HEK293 (cell line): Measurements from ENCODE around the gene ALG5.

ENCODE experiments used
- CTCF ChIP-seq: fragments of 450-650 bp; formaldehyde crosslinking; IDR thresholded peaks from 2 replicates; pipeline ENCODE4 v1.5.1; 2016; ENCODE audit warnings: missing biosample characterization, missing genetic modification characterization
- GLIS2 ChIP-seq: fragments of 450-650 bp; formaldehyde crosslinking; IDR thresholded peaks from 2 replicates; pipeline ENCODE4 v1.5.1; 2016; ENCODE audit warnings: missing biosample characterization, missing genetic modification characterization
- PRDM10 ChIP-seq: fragments of 450-650 bp; formaldehyde crosslinking; IDR thresholded peaks from 2 replicates; pipeline ENCODE4 v1.5.1; 2016; ENCODE audit warnings: missing biosample characterization, missing genetic modification characterization
- PRDM2 ChIP-seq: fragments of 450-650 bp; formaldehyde crosslinking; IDR thresholded peaks from 2 replicates; pipeline ENCODE4 v1.5.1; 2016; ENCODE audit warnings: missing biosample characterization, missing genetic modification characterization, borderline replicate concordance
- SALL2 ChIP-seq: fragments of 450-650 bp; formaldehyde crosslinking; IDR thresholded peaks from 2 replicates; pipeline ENCODE4 v1.5.0; 2017; ENCODE audit warnings: missing biosample characterization, mild to moderate bottlenecking, missing genetic modification characterization, borderline replicate concordance
- TRIM28 ChIP-seq: IDR thresholded peaks from 2 replicates; pipeline ENCODE4 v1.6.1; 2011; ENCODE audit warnings: low read length, control low read depth, borderline replicate concordance
- ZBTB17 ChIP-seq: fragments of 450-650 bp; formaldehyde crosslinking; IDR thresholded peaks from 2 replicates; pipeline ENCODE4 v1.5.1; 2016; ENCODE audit warnings: missing biosample characterization, missing genetic modification characterization
- ZBTB21 ChIP-seq: fragments of 450-650 bp; formaldehyde crosslinking; IDR thresholded peaks from 2 replicates; pipeline ENCODE4 v1.5.1; 2017; ENCODE audit warnings: missing biosample characterization, missing genetic modification characterization
- ZBTB8A ChIP-seq: fragments of 450-650 bp; formaldehyde crosslinking; IDR thresholded peaks from 2 replicates; pipeline ENCODE4 v1.5.1; 2016; ENCODE audit warnings: missing biosample characterization, missing genetic modification characterization
- ZNF10 ChIP-seq: fragments of 450-650 bp; formaldehyde crosslinking; IDR thresholded peaks from 2 replicates; pipeline ENCODE4 v1.5.1; 2017; ENCODE audit warnings: missing biosample characterization, missing genetic modification characterization
- ZNF155 ChIP-seq: fragments of 450-650 bp; formaldehyde crosslinking; IDR thresholded peaks from 2 replicates; pipeline ENCODE4 v1.5.1; 2016; ENCODE audit warnings: missing biosample characterization, missing genetic modification characterization
- ZNF214 ChIP-seq: fragments of 450-650 bp; formaldehyde crosslinking; IDR thresholded peaks from 2 replicates; pipeline ENCODE4 v1.5.1; 2017; ENCODE audit warnings: missing biosample characterization, mild to moderate bottlenecking, missing genetic modification characterization, borderline replicate concordance
- ZNF280D ChIP-seq: fragments of 450-650 bp; formaldehyde crosslinking; IDR thresholded peaks from 2 replicates; pipeline ENCODE4 v1.5.1; 2016; ENCODE audit warnings: missing biosample characterization, missing genetic modification characterization
- ZNF350 ChIP-seq: fragments of 450-650 bp; formaldehyde crosslinking; IDR thresholded peaks from 2 replicates; pipeline ENCODE4 v1.5.0; 2017; ENCODE audit warnings: missing biosample characterization, mild to moderate bottlenecking, missing genetic modification characterization
- ZNF521 ChIP-seq: fragments of 450-650 bp; formaldehyde crosslinking; IDR thresholded peaks from 2 replicates; pipeline ENCODE4 v1.5.1; 2017; ENCODE audit warnings: missing biosample characterization, mild to moderate bottlenecking, missing genetic modification characterization
- ZNF558 ChIP-seq: fragments of 450-650 bp; formaldehyde crosslinking; IDR thresholded peaks from 2 replicates; pipeline ENCODE4 v1.5.1; 2016; ENCODE audit warnings: missing biosample characterization, missing genetic modification characterization
- ZNF585B ChIP-seq: fragments of 450-650 bp; formaldehyde crosslinking; IDR thresholded peaks from 2 replicates; pipeline ENCODE4 v1.5.1; 2016; ENCODE audit warnings: missing biosample characterization, missing genetic modification characterization
- ZNF596 ChIP-seq: fragments of 450-650 bp; IDR thresholded peaks from 2 replicates; pipeline ENCODE4 v1.5.0; 2018; ENCODE audit warnings: missing biosample characterization, mild to moderate bottlenecking, missing genetic modification characterization, moderate library complexity
- ZNF600 ChIP-seq: fragments of 450-650 bp; formaldehyde crosslinking; IDR thresholded peaks from 2 replicates; pipeline ENCODE4 v1.5.1; 2016; ENCODE audit warnings: missing biosample characterization, missing genetic modification characterization
- ZNF645 ChIP-seq: fragments of 450-650 bp; formaldehyde crosslinking; IDR thresholded peaks from 2 replicates; pipeline ENCODE4; 2016; ENCODE audit warnings: missing biosample characterization, missing genetic modification characterization
- ZNF660 ChIP-seq: fragments of 450-650 bp; IDR thresholded peaks from 2 replicates; pipeline ENCODE4 v1.5.1; 2018; ENCODE audit warnings: missing biosample characterization, mild to moderate bottlenecking, missing genetic modification characterization
- ZNF677 ChIP-seq: fragments of 450-650 bp; IDR thresholded peaks from 2 replicates; pipeline ENCODE4 v1.5.0; 2018; ENCODE audit warnings: missing biosample characterization, mild to moderate bottlenecking, missing genetic modification characterization, moderate library complexity
- ZNF776 ChIP-seq: fragments of 450-650 bp; formaldehyde crosslinking; IDR thresholded peaks from 2 replicates; pipeline ENCODE4 v1.5.0; 2017; ENCODE audit warnings: missing biosample characterization, missing genetic modification characterization, borderline replicate concordance
- ZNF843 ChIP-seq: fragments of 450-650 bp; formaldehyde crosslinking; IDR thresholded peaks from 2 replicates; pipeline ENCODE4 v1.5.1; 2016; ENCODE audit warnings: missing biosample characterization, missing genetic modification characterization

ALG5 gene

GRCh38 chr13:36919171-36919832, 79.8 kb downstream of the ALG5 start (continued):
- no peak for TF ChIP-seq SALL2 (tag by site-specific recombination)
- no peak for TF ChIP-seq CTCF (tag by site-specific recombination)
- TF ChIP-seq ZNF350 (tag by site-specific recombination), result no peak
- no peak for TF ChIP-seq ZNF521 (tag by site-specific recombination)
- no peak for TF ChIP-seq ZBTB21 (tag by site-specific recombination)
- no peak for TF ChIP-seq ZNF10 (tag by site-specific recombination)
- TF ChIP-seq ZBTB8A (tag by site-specific recombination), result no peak
- TF ChIP-seq ZNF776, result no peak
- TF ChIP-seq GLIS2 (tag by site-specific recombination), result peak; percentile 43
- no peak for TF ChIP-seq ZNF558
- TF ChIP-seq TRIM28, result no peak
- TF ChIP-seq ZBTB17 (tag by site-specific recombination), result peak; percentile 74
- no peak for TF ChIP-seq ZNF600 (tag by site-specific recombination)
- no peak for TF ChIP-seq ZNF155 (tag by site-specific recombination)
- no peak for TF ChIP-seq ZNF843 (tag by site-specific recombination)
- no peak for TF ChIP-seq ZNF677 (tag by site-specific recombination)
- no peak for TF ChIP-seq PRDM2 (tag by site-specific recombination)
- TF ChIP-seq ZNF660, result no peak
- no peak for TF ChIP-seq ZNF585B
- no peak for TF ChIP-seq ZNF280D (tag by site-specific recombination)
- no peak for TF ChIP-seq ZNF596 (tag by site-specific recombination)
- TF ChIP-seq ZNF214 (tag by site-specific recombination), result no peak
- TF ChIP-seq PRDM10 (tag by site-specific recombination), result no peak
- TF ChIP-seq ZNF645 (tag by site-specific recombination), result no peak
